HFF-Myc (cell line): ENCODE results near the gene PLPP6.
"Not testable (repeated sequence)": the region's sequence is repeated elsewhere in the genome, so short reads cannot be mapped to it uniquely, and the experiment has no call there.

Source experiments
- DNase-seq: peaks from one replicate; pipeline ENCODE4 v3.0.0-alpha.2; 2011; ENCODE audit warnings: low read depth; ENCODE audit errors: extremely low read depth
- H3K4me3 ChIP-seq: replicated peaks from 2 replicates; pipeline ENCODE4 v1.5.1; 2011; ENCODE audit warnings: low read depth, mild to moderate bottlenecking, control low read depth, low read length
- CTCF ChIP-seq: IDR thresholded peaks from 2 replicates; pipeline ENCODE4 v1.5.1; 2012; ENCODE audit warnings: mild to moderate bottlenecking, low read depth, low read length, control low read depth; ENCODE audit errors: missing control alignments

The PLPP6 gene

GRCh38 chr9:4640027-4640426, 22.1 kb upstream of the PLPP6 start:
- H3K4me3 ChIP-seq: no peak overlapping the region
- TF ChIP-seq CTCF: peak; percentile 24
- DNase-seq: no peak

GRCh38 chr9:4642351-4642750, 19.7 kb upstream of the PLPP6 start:
- no peak for TF ChIP-seq CTCF
- H3K4me3 ChIP-seq: no peak overlapping the region
- no peak for DNase-seq

- no peak for DNase-seq
- TF ChIP-seq CTCF: no peak
- H3K4me3 ChIP-seq: no peak overlapping the region
Observed at GRCh38 chr9:4654084-4654483, 8.0 kb upstream of the PLPP6 start.

- TF ChIP-seq CTCF: no peak
- no peak overlapping the region for H3K4me3 ChIP-seq
- DNase-seq: no peak
Observed at GRCh38 chr9:4654538-4654937, 7.6 kb upstream of the PLPP6 start.

- not testable (repeated sequence) for DNase-seq, H3K4me3 ChIP-seq
Observed at GRCh38 chr9:4656196-4656595, 5.9 kb upstream of the PLPP6 start.

GRCh38 chr9:4656621-4657020, 5.5 kb upstream of the PLPP6 start:
- DNase-seq: no peak
- no peak for TF ChIP-seq CTCF
- no peak overlapping the region for H3K4me3 ChIP-seq

- no peak for DNase-seq
- no peak overlapping the region for H3K4me3 ChIP-seq
- no peak for TF ChIP-seq CTCF
Observed at GRCh38 chr9:4657426-4658159, 4.5 kb upstream of the PLPP6 start.

- DNase-seq, H3K4me3 ChIP-seq: not testable (repeated sequence)
Observed at GRCh38 chr9:4660665-4661064, 1.4 kb upstream of the PLPP6 start.
